GM19395 (cell line): ENCODE data around the gene PIGN.
"Not testable (repeated sequence)": the region's sequence is repeated elsewhere in the genome, so short reads cannot be mapped to it uniquely, and the experiment has no call there.

Experiments used
- ATAC-seq: cut with Tn5 transposase; IDR thresholded peaks from one replicate; pipeline ENCODE4 v1.9.1; 2021; ENCODE audit warnings: mild to moderate bottlenecking, moderate library complexity; ENCODE audit not compliant: unreplicated experiment

The PIGN gene

GRCh38 chr18:62069556-62069955 lies 117.3 kb downstream of the PIGN start:
- no peak for ATAC-seq

- no peak for ATAC-seq
Measured at GRCh38 chr18:62066102-62066818, 120.6 kb downstream of the PIGN start.

GRCh38 chr18:62064361-62064760 lies 122.5 kb downstream of the PIGN start:
- ATAC-seq: no peak

GRCh38 chr18:62061821-62062478 lies 124.9 kb downstream of the PIGN start:
- no peak for ATAC-seq

GRCh38 chr18:62060820-62061219 lies 126.0 kb downstream of the PIGN start:
- ATAC-seq: no peak

GRCh38 chr18:62054929-62055498 lies 131.8 kb downstream of the PIGN start:
- ATAC-seq: no peak

- no peak for ATAC-seq
Measured at GRCh38 chr18:62048279-62048678, 138.6 kb downstream of the PIGN start.

- ATAC-seq: no peak
Measured at GRCh38 chr18:62045316-62045715, 141.5 kb downstream of the PIGN start.

- ATAC-seq: no peak
Measured at GRCh38 chr18:62044490-62045000, 142.3 kb downstream of the PIGN start.

GRCh38 chr18:62037989-62038778 lies 148.7 kb downstream of the PIGN start:
- ATAC-seq: no peak

- ATAC-seq: no peak
Measured at GRCh38 chr18:62037012-62037742, 149.7 kb downstream of the PIGN start.

- ATAC-seq: not testable (repeated sequence)
Measured at GRCh38 chr18:62034286-62034685, 152.6 kb downstream of the PIGN start.

- ATAC-seq: no peak
Measured at GRCh38 chr18:62033756-62034155, 153.1 kb downstream of the PIGN start.

GRCh38 chr18:62033207-62033606 lies 153.6 kb downstream of the PIGN start:
- no peak for ATAC-seq

GRCh38 chr18:62030091-62030985 lies 156.5 kb downstream of the PIGN start:
- no peak for ATAC-seq

- ATAC-seq: no peak
Measured at GRCh38 chr18:62028715-62029114, 158.1 kb downstream of the PIGN start.

- no peak for ATAC-seq
Measured at GRCh38 chr18:62027914-62028520, 158.8 kb downstream of the PIGN start.

- no peak for ATAC-seq
Measured at GRCh38 chr18:62026586-62026985, 160.3 kb downstream of the PIGN start.

- no peak for ATAC-seq
Measured at GRCh38 chr18:62024983-62025382, 161.9 kb downstream of the PIGN start.
